SK-N-SH (cell line): ENCODE data around the gene CUX1. TPM values are rescaled to one million over a fixed set of nuclear protein-coding genes. Genes with fewer than 3 reads are reported as not detected.
A peak's percentile ranks its signal among the peaks of the same experiment; 100 is the strongest.

ENCODE experiments used
- CTCF ChIA-PET: fragments of 300-600, 350-600 bp; formaldehyde crosslinking; extraction: SDS; loops from one replicate; lab custom pipeline; 2021; lab: Yijun Ruan, JAX
- POLR2A ChIA-PET: fragments of 350-600 bp; sonication (Branson Sonifier 250); formaldehyde crosslinking; extraction: SDS; loops from one replicate; lab custom pipeline; 2020; ENCODE audit warnings: antibody characterized with exemption, inconsistent platforms; lab: Yijun Ruan, JAX
- DNase-seq: peaks from one replicate; pipeline ENCODE4 v3.0.0; 2012
- H2AFZ ChIP-seq: fragments of 200-600 bp; sonication (generic); 2 replicates; pipeline ENCODE4 v1.8.1; 2016; ENCODE audit warnings: antibody characterized with exemption, mild to moderate bottlenecking, low read depth
- H3F3A ChIP-seq: fragments of 200-600 bp; sonication (generic); replicated peaks from 2 replicates; pipeline ENCODE3; 2016; ENCODE audit warnings: antibody characterized with exemption, mild to moderate bottlenecking; ENCODE audit not compliant: insufficient read depth
- H3K27ac ChIP-seq, 2 experiments: fragments of 200-500 bp in 1 of 2; fragments of 200-600 bp in 1 of 2; sonication (Bioruptor generic) in 1 of 2; sonication (generic), shearing (Covaris generic) in 1 of 2; 2 replicates each; pipeline versions ENCODE4 v1.5.1 to v1.6.1; 2014 to 2016; ENCODE audit warnings: low read depth in 2 of 2, inconsistent platforms in 1 of 2, low read length in 1 of 2, mild to moderate bottlenecking in 1 of 2, mixed read lengths in 1 of 2
- H3K27me3 ChIP-seq: fragments of 200-600 bp; sonication (generic), shearing (Covaris generic); 2 replicates; pipeline ENCODE4 v1.6.1; 2016; ENCODE audit warnings: mixed run types; ENCODE audit not compliant: insufficient read depth
- H3K36me3 ChIP-seq, 2 experiments: fragments of 200-500 bp in 1 of 2; fragments of 200-600 bp in 1 of 2; sonication (Bioruptor generic) in 1 of 2; sonication (generic) in 1 of 2; replicated peaks in 1 of 2; 2 replicates each; pipeline versions ENCODE3 to v1.5.1; 2014 to 2016; ENCODE audit warnings: low read length in 1 of 2, mild to moderate bottlenecking in 1 of 2; ENCODE audit not compliant: insufficient read depth in 2 of 2, control insufficient read depth in 1 of 2
- H3K4me1 ChIP-seq, 2 experiments: fragments of 200-500 bp in 1 of 2; fragments of 200-600 bp in 1 of 2; sonication (Bioruptor generic) in 1 of 2; sonication (generic), shearing (Covaris generic) in 1 of 2; 2 replicates each; pipeline versions ENCODE4 v1.5.1 to v1.6.1; 2014 to 2016; ENCODE audit warnings: low read depth in 1 of 2, low read length in 1 of 2, mixed run types in 1 of 2; ENCODE audit not compliant: insufficient read depth in 2 of 2, control insufficient read depth in 1 of 2
- H3K4me2 ChIP-seq: fragments of 200-600 bp; sonication (generic), shearing (Covaris generic); 2 replicates; pipeline ENCODE4 v1.6.1; 2017; ENCODE audit warnings: mixed run types
- H3K4me3 ChIP-seq, 2 experiments: fragments of 200-500 bp in 1 of 2; fragments of 200-600 bp in 1 of 2; sonication (Bioruptor generic) in 1 of 2; sonication (generic), shearing (Covaris generic) in 1 of 2; 2 replicates each; pipeline versions ENCODE4 v1.5.1 to v1.8.1; 2014 to 2016; ENCODE audit warnings: low read depth in 2 of 2, inconsistent platforms in 1 of 2, low read length in 1 of 2, mild to moderate bottlenecking in 1 of 2, mixed read lengths in 1 of 2, moderate library complexity in 1 of 2
- H3K79me2 ChIP-seq: fragments of 200-600 bp; sonication (generic); 2 replicates; pipeline ENCODE4 v1.8.1; 2017; ENCODE audit warnings: mild to moderate bottlenecking; ENCODE audit not compliant: insufficient read depth
- H3K9ac ChIP-seq: fragments of 200-600 bp; sonication (generic); 2 replicates; pipeline ENCODE4 v1.6.1; 2017; ENCODE audit warnings: mixed run types
- H3K9me2 ChIP-seq: fragments of 200-600 bp; sonication (generic); 2 replicates; pipeline ENCODE4 v1.6.1; 2017; ENCODE audit warnings: mixed run types
- H3K9me3 ChIP-seq: fragments of 200-600 bp; sonication (generic); 2 replicates; pipeline ENCODE4 v1.6.1; 2017; ENCODE audit warnings: mixed run types, mild to moderate bottlenecking, moderate library complexity
- H4K20me1 ChIP-seq: fragments of 200-600 bp; sonication (generic); 2 replicates; pipeline ENCODE4 v1.6.1; 2017; ENCODE audit warnings: mild to moderate bottlenecking, mixed run types; ENCODE audit not compliant: insufficient read depth
- EZH2phosphoT487 ChIP-seq: fragments of 200-600 bp; sonication (generic); IDR thresholded peaks from 2 replicates; pipeline ENCODE4 v1.6.1; 2017; ENCODE audit warnings: low read depth, mixed run types, mild to moderate bottlenecking, antibody characterized with exemption, moderate library complexity, borderline replicate concordance
- FOSL2 ChIP-seq: IDR thresholded peaks from 2 replicates; pipeline ENCODE4 v1.4.0; 2012; ENCODE audit warnings: low read depth, mild to moderate bottlenecking, moderate library complexity, borderline replicate concordance
- FOXJ3 ChIP-seq: sonication (generic); formaldehyde crosslinking; IDR thresholded peaks from 2 replicates; pipeline ENCODE4 v1.5.1; 2020; ENCODE audit warnings: mild to moderate bottlenecking, missing genetic modification reagents
- NRF1 ChIP-seq: IDR thresholded peaks from 2 replicates; pipeline ENCODE4 v1.6.1; 2012; ENCODE audit warnings: low read depth, mild to moderate bottlenecking, low read length
- PBX3 ChIP-seq: IDR thresholded peaks from 2 replicates; pipeline ENCODE4; 2012
- RCOR1 ChIP-seq: fragments of 150-350 bp; IDR thresholded peaks from 2 replicates; pipeline ENCODE4 v1.6.1; 2017; ENCODE audit warnings: antibody characterized with exemption, low read length
- SIN3A ChIP-seq: IDR thresholded peaks from 2 replicates; pipeline ENCODE4 v1.6.1; 2012; ENCODE audit warnings: low read depth, mild to moderate bottlenecking, low read length, moderate library complexity, borderline replicate concordance
- TCF12 ChIP-seq: IDR thresholded peaks from 2 replicates; pipeline ENCODE4 v1.4.0; 2012
- YY1 ChIP-seq: IDR thresholded peaks from 2 replicates; pipeline ENCODE4 v1.4.0; 2012; ENCODE audit warnings: low read depth, mild to moderate bottlenecking
- WGBS: methylation state at CpG from one replicate; pipeline ENCODE4 v1.1.6; 2017; ENCODE audit warnings: low lambda C conversion rate; 5-methylcytosine and 5-hydroxymethylcytosine counted together
- polyA plus RNA-seq, 3 experiments: library from polyadenylated mRNA; depleted of rRNA; stranded (reverse); fragments of >200 nt; gene quantifications; 2 replicates each; pipeline ENCODE4 v1.2.3, GENCODE V29; 2012
- TF ChIP-seq, protein P1 (sequence below): IDR thresholded peaks from 2 replicates; pipeline ENCODE4 v1.4.0; 2012; ENCODE audit warnings: low read depth, borderline replicate concordance
- TF ChIP-seq, protein P2 (sequence below): IDR thresholded peaks from 2 replicates; pipeline ENCODE4 v1.6.1; 2012; ENCODE audit warnings: mild to moderate bottlenecking, low read depth, low read length, moderate library complexity

CUX1 gene
- polyA plus RNA-seq, 1 of the 3 experiments (the other 2 are of a cell fraction), result 68.6 TPM

DNA sequence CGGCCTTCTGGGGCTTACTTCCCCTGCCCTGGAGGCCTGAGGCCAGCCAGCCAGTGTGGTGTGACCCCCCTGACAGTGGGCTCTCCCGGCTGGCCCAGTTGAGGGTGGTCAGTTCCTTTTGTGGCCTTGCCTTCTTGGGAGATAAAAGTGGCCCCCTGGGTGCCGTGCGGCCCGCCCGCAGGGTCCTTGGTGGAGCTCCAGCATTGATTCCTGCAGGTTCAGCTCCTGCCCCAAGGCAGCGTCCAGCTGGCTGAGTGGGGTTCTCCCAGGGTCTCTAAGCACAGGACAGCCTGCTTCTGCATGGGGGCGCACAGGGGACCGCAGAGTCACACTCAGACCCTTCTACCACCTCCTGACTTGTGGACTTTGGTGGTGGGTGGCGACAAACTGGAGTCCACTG is 62.1 kb downstream of the CUX1 start:
- Histone ChIP-seq H3K4me2 (no peak overlapping the region), H3F3A (peaks cover 33% of the 10 kb centered on the region), H3K4me1 (peaks cover 24 to 45% of the 10 kb centered on the region in 2 experiments), H3K27ac (no peak overlapping the region; a peak in 1 of 4 replicates), H2AFZ (no peak overlapping the region), H3K9me2 (no peaks in the 10 kb centered on the region), H3K9ac (no peak overlapping the region)
- CTCF ChIA-PET, result interaction anchor here (0.9 to 2.2 kb wide), 8 partner anchors 9 to 277 kb away, joined by 3 to 7 read pairs (median 4); no protein-coding TSS in a partner anchor
- no peak for DNase-seq
- POLR2A ChIA-PET, result no interaction called here
- WGBS, result 98% methylated on average over 6 of the region's 10 CpGs
- no peak for TF ChIP-seq YY1
- no peak for TF ChIP-seq EZH2phosphoT487
- TF ChIP-seq, protein P1, sequence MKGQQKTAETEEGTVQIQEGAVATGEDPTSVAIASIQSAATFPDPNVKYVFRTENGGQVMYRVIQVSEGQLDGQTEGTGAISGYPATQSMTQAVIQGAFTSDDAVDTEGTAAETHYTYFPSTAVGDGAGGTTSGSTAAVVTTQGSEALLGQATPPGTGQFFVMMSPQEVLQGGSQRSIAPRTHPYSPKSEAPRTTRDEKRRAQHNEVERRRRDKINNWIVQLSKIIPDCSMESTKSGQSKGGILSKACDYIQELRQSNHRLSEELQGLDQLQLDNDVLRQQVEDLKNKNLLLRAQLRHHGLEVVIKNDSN, result no peak
- TF ChIP-seq, all 33 proteins: peak for 0
- Histone ChIP-seq H4K20me1 (no peaks in the 10 kb centered on the region), H3K79me2 (peaks cover 84% of the 10 kb centered on the region), H3K27me3 (no peaks in the 10 kb centered on the region), H3K4me3 (no peak overlapping the region), H3K9me3 (no peaks in the 10 kb centered on the region), H3K36me3 (no peaks in the 10 kb centered on the region)

- Histone ChIP-seq H3K36me3 (no peaks in the 10 kb centered on the region), H3K9ac (peak overlapping the region; percentile 42; the same call in 1 of the 2 replicates), H3K4me1 (peaks cover 20 to 42% of the 10 kb centered on the region in 2 experiments), H3K9me3 (no peaks in the 10 kb centered on the region), H3K4me2 (no peak overlapping the region; the same call in 1 of the 2 replicates), H3F3A (peaks cover 33% of the 10 kb centered on the region), H3K79me2 (peaks cover 84% of the 10 kb centered on the region), H3K27ac (peak overlapping the region; percentile 12 to 100), H2AFZ (no peak overlapping the region), H3K27me3 (no peaks in the 10 kb centered on the region), H3K9me2 (no peaks in the 10 kb centered on the region), H4K20me1 (peaks cover 5% of the 10 kb centered on the region; the same call in 1 of the 2 replicates)
- ChIA-PET POLR2A (no interaction called here), CTCF (interaction anchor here (0.9 to 2.0 kb wide), 15 partner anchors 10 to 279 kb away, joined by 3 to 9 read pairs (median 3); no protein-coding TSS in a partner anchor)
- no peak for DNase-seq
- no peak for TF ChIP-seq FOSL2
- TF ChIP-seq, protein P1, result 0 out of 2 replicates have a peak, but pooled peaks have one; percentile 25
- TF ChIP-seq, all 33 proteins: peak for 1
- H3K4me3 ChIP-seq, result no peak overlapping the region
- whole genome bisulfite sequencing, result 81% methylated on average over 14 of the region's 14 CpGs
Measured at GRCh38 chr7:101880282-101881054, 63.0 kb downstream of the CUX1 start.

- CTCF ChIA-PET, result interaction anchor here (0.8 to 1.8 kb wide), 5 partner anchors 13 to 355 kb away, joined by 3 to 5 read pairs (median 4); no protein-coding TSS in a partner anchor
- no peak overlapping the region for H3K4me3 ChIP-seq
- H3K27me3 ChIP-seq, result no peaks in the 10 kb centered on the region
- POLR2A ChIA-PET, result no interaction called here
- no peak overlapping the region for H2AFZ ChIP-seq
- H3K79me2 ChIP-seq, result peaks cover 84% of the 10 kb centered on the region
- no peaks in the 10 kb centered on the region for H3K9me2 ChIP-seq
- peak overlapping the region; percentile 87 for H3K9ac ChIP-seq
- WGBS, result 65% methylated on average over 7 of the region's 7 CpGs
- H3K27ac ChIP-seq, result peak overlapping the region in 1 of 2 experiments; percentile 100; a peak in 3 of 4 replicates
- H3K9me3 ChIP-seq, result no peaks in the 10 kb centered on the region
- peaks cover 18% of the 10 kb centered on the region for H4K20me1 ChIP-seq
- H3K36me3 ChIP-seq, result no peaks in the 10 kb centered on the region
- peak overlapping the region; percentile 78 for H3K4me2 ChIP-seq
- H3K4me1 ChIP-seq, result peaks cover 20 to 41% of the 10 kb centered on the region in 2 experiments
- peaks cover 33% of the 10 kb centered on the region for H3F3A ChIP-seq
- DNase-seq, result no peak
- TF ChIP-seq SIN3A (no peak), FOSL2 (peak; percentile 21; the same call in 1 of the 2 replicates), PBX3 (peak; percentile 54; the same call in 1 of the 2 replicates), RCOR1 (no peak), TCF12 (peak; percentile 54), FOXJ3 (CRISPR knock-in tag) (no peak), NRF1 (no peak)
- TF ChIP-seq, protein P2, sequence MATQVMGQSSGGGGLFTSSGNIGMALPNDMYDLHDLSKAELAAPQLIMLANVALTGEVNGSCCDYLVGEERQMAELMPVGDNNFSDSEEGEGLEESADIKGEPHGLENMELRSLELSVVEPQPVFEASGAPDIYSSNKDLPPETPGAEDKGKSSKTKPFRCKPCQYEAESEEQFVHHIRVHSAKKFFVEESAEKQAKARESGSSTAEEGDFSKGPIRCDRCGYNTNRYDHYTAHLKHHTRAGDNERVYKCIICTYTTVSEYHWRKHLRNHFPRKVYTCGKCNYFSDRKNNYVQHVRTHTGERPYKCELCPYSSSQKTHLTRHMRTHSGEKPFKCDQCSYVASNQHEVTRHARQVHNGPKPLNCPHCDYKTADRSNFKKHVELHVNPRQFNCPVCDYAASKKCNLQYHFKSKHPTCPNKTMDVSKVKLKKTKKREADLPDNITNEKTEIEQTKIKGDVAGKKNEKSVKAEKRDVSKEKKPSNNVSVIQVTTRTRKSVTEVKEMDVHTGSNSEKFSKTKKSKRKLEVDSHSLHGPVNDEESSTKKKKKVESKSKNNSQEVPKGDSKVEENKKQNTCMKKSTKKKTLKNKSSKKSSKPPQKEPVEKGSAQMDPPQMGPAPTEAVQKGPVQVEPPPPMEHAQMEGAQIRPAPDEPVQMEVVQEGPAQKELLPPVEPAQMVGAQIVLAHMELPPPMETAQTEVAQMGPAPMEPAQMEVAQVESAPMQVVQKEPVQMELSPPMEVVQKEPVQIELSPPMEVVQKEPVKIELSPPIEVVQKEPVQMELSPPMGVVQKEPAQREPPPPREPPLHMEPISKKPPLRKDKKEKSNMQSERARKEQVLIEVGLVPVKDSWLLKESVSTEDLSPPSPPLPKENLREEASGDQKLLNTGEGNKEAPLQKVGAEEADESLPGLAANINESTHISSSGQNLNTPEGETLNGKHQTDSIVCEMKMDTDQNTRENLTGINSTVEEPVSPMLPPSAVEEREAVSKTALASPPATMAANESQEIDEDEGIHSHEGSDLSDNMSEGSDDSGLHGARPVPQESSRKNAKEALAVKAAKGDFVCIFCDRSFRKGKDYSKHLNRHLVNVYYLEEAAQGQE, result no peak
Measured at GRCh38 chr7:101882005-101882421, 64.6 kb downstream of the CUX1 start.
